Testis (tissue), 3 donors: ENCODE results near the gene NSRP1. TPM values are rescaled to one million over a fixed set of nuclear protein-coding genes. Genes with fewer than 3 reads are reported as not detected.

ENCODE experiments used
- DNase-seq: peaks from one replicate; pipeline ENCODE4 v3.0.0-alpha.2; 2019
- H3K27ac ChIP-seq, 2 donors: fragments of 200-600 bp; sonication (generic); one replicate each; pipeline ENCODE4 v1.5.1; 2019
- H3K27me3 ChIP-seq: fragments of 200-600 bp; sonication (generic); one replicate; pipeline ENCODE4 v1.5.1; 2019
- H3K36me3 ChIP-seq: fragments of 200-600 bp; sonication (generic); one replicate; pipeline ENCODE4 v1.5.1; 2017; ENCODE audit warnings: low read depth; ENCODE audit errors: missing control alignments
- H3K4me1 ChIP-seq: fragments of 200-600 bp; sonication (generic); one replicate; pipeline ENCODE4 v1.5.1; 2019
- H3K4me3 ChIP-seq, 2 donors: fragments of 200-600 bp; sonication (generic); one replicate each; pipeline ENCODE4 v1.5.1; 2017 to 2019
- H3K9me3 ChIP-seq: fragments of 200-600 bp; sonication (generic); one replicate; pipeline ENCODE4 v1.5.1; 2017
- CTCF ChIP-seq, 3 experiments: fragments of 450-650 bp in 2 of 3; fragments of 200-600 bp in 1 of 3; sonication (generic) in 1 of 3; IDR thresholded peaks; one replicate each; pipeline ENCODE4 v1.5.1; 2016 to 2019; ENCODE audit warnings: antibody characterized with exemption in 3 of 3, mild to moderate bottlenecking in 2 of 3, moderate library complexity in 1 of 3
- POLR2A ChIP-seq: fragments of 450-650 bp; IDR thresholded peaks from one replicate; pipeline ENCODE4 v1.6.1; 2017; ENCODE audit warnings: antibody characterized with exemption, mild to moderate bottlenecking, moderate library complexity
- WGBS, 2 donors: methylation state at CpG; one replicate each; pipeline ENCODE4 v1.1.5; 2018; 5-methylcytosine and 5-hydroxymethylcytosine counted together
- intact Hi-C: fragments of 100-400 bp; cut with DNase I; formaldehyde crosslinking; loops from one replicate; pipeline ENCODE4 v1.15.1; 2023; ENCODE audit warnings: low total_unique reads
- polyA plus RNA-seq: library from polyadenylated mRNA; stranded (reverse); fragments of 350-450 nt; fragmentation: Illumina TruSeq; extraction: RNeasy Lipid Tissue Mini Kit (QIAGEN cat#74804); gene quantifications from one replicate; pipeline ENCODE4 v1.2.3, GENCODE V29; 2014; ENCODE audit warnings: low read depth, low replicate concordance; ENCODE audit not compliant: insufficient read depth
- total RNA-seq, 2 donors: library from RNA; depleted of rRNA; stranded (reverse); fragments of >200 nt; gene quantifications; one replicate each; pipeline ENCODE4 v1.2.3, GENCODE V29; 2016

Gene NSRP1
- total and polyA plus RNA-seq, 3 donors from 2014 or later: 12.6 to 53.7 (median 34.3) TPM

DNA sequence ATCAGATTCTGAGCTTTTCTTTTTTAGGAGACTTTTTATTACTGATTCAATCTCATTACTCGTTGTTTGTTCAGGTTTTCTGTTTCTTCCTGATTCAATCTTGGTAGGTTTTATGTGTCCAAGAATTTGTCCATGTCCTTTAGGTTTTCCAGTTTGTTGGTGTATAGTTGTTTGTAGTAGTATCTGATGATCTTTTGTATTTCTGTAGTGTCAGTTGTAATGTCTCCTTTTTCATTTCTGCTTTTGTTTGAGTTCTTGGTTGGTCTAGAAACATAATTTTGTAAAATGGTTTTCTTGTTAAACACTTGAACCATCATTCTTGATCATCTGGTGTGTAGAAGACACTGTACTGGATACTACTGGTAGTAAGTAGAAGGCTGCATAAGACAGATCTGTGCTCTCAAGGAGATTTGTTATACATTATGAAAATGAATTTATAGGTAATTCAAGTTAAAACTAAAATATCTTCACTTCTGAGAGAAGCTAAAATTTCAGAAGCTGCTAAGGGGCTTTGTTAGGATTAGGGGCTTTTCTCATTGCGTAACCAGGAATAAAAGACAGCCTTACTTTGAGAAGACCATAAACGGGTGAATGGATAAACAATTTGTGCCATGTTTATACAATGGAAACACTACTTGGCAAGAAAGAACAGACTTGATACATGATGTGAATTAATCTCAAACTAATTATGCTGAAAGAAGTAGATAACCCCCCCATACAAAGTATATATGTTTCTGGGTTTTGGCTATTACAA, 44.0 kb downstream of the NSRP1 start:
- intact Hi-C loops: no loop called here
- DNase-seq: no peak
- no peak overlapping the region for H3K4me3 ChIP-seq
- H3K9me3 ChIP-seq: no peaks in the 10 kb centered on the region
- H3K36me3 ChIP-seq: no peaks in the 10 kb centered on the region
- H3K4me1 ChIP-seq: peaks cover 3% of the 10 kb centered on the region
- 88 to 89% methylated on average over 3 of the region's 3 CpGs for WGBS, 2 donors
- H3K27me3 ChIP-seq: no peaks in the 10 kb centered on the region
- TF ChIP-seq POLR2A (no peak), CTCF (IDR thresholded peaks at IDR 0.05) (no peak)
- no peak overlapping the region for H3K27ac ChIP-seq

GRCh38 chr17:30161601-30162000, 45.0 kb downstream of the NSRP1 start:
- no peak for DNase-seq

GRCh38 chr17:30164531-30164930, 47.9 kb downstream of the NSRP1 start:
- Histone ChIP-seq H3K36me3 (no peaks in the 10 kb centered on the region), H3K27ac (no peak overlapping the region), H3K4me3 (no peak overlapping the region), H3K4me1 (peaks cover 3% of the 10 kb centered on the region), H3K9me3 (no peaks in the 10 kb centered on the region), H3K27me3 (no peaks in the 10 kb centered on the region)
- no peak for DNase-seq
- TF ChIP-seq POLR2A: no peak
- no peak for TF ChIP-seq CTCF (IDR thresholded peaks at IDR 0.05)
- WGBS, 2 donors: 96% methylated on average over 4 of the region's 4 CpGs
- intact Hi-C loops: no loop called here

More at GRCh38 chr17:30161601-30162000, 45.0 kb downstream of the NSRP1 start:
- Histone ChIP-seq H3K36me3 (no peaks in the 10 kb centered on the region), H3K9me3 (no peaks in the 10 kb centered on the region), H3K27me3 (no peaks in the 10 kb centered on the region), H3K4me3 (no peak overlapping the region), H3K4me1 (peaks cover 3% of the 10 kb centered on the region), H3K27ac (peak overlapping the region in 1 of 2 donors; percentile 34)
- intact Hi-C loops: no loop called here
- TF ChIP-seq CTCF (IDR thresholded peaks at IDR 0.05) (no peak), POLR2A (no peak)

- Histone ChIP-seq H3K4me3 (no peak overlapping the region), H3K4me1 (peaks cover 3% of the 10 kb centered on the region), H3K27ac (no peak overlapping the region), H3K27me3 (no peaks in the 10 kb centered on the region), H3K36me3 (no peaks in the 10 kb centered on the region), H3K9me3 (no peaks in the 10 kb centered on the region)
- DNase-seq: no peak
- intact Hi-C loops: no loop called here
- 73 to 85% methylated on average over 3 of the region's 3 CpGs for WGBS, 2 donors
- TF ChIP-seq CTCF (IDR thresholded peaks at IDR 0.05) (no peak), POLR2A (no peak)
Observed at GRCh38 chr17:30165147-30165546, 48.5 kb downstream of the NSRP1 start.

GRCh38 chr17:30165960-30166359, 49.3 kb downstream of the NSRP1 start:
- Histone ChIP-seq H3K4me1 (peaks cover 2% of the 10 kb centered on the region), H3K27ac (no peak overlapping the region), H3K4me3 (no peak overlapping the region), H3K27me3 (no peaks in the 10 kb centered on the region), H3K9me3 (no peaks in the 10 kb centered on the region), H3K36me3 (no peaks in the 10 kb centered on the region)
- intact Hi-C loops: no loop called here
- no peak for DNase-seq
- WGBS, 2 donors: 74 to 81% methylated on average over 1 of the region's 1 CpG
- TF ChIP-seq CTCF (IDR thresholded peaks at IDR 0.05) (no peak), POLR2A (no peak)
